Adrenal gland (tissue), 5 donors: Measurements from ENCODE around the gene BRCA2.

Experiments used
- CTCF ChIP-seq, 6 experiments: fragments of 450-650 bp in 4 of 6; fragments of 200-600 bp in 2 of 6; sonication (generic) in 1 of 6; IDR thresholded peaks; 1 replicate in 5 of 6; 2 replicates in 1 of 6; pipeline versions ENCODE4 v1.5.1 to v1.8.0; 2016 to 2021; ENCODE audit warnings: antibody characterized with exemption in 6 of 6, mild to moderate bottlenecking in 2 of 6, moderate library complexity in 1 of 6
- POLR2A ChIP-seq, 2 donors: fragments of 450-650 bp; IDR thresholded peaks; one replicate each; pipeline ENCODE4 v1.6.1; 2017; ENCODE audit warnings: antibody characterized with exemption in 2 of 2, mild to moderate bottlenecking in 2 of 2, moderate library complexity in 1 of 2
- donor health status: DM: no; HTN: no; CAD: no.

GRCh38 chr13:32408296-32409000 lies 93.1 kb downstream of the BRCA2 start:
- TF ChIP-seq CTCF (IDR thresholded peaks at IDR 0.05) (no peak), POLR2A (IDR thresholded peaks at IDR 0.05) (no peak)
